Spleen (tissue), 11 donors: ENCODE measurements around the gene NMT2. TPM values are rescaled to one million over a fixed set of nuclear protein-coding genes. Genes with fewer than 3 reads are reported as not detected.

Source experiments
- DNase-seq: peaks from one replicate; pipeline ENCODE4 v3.0.0-alpha.2; 2020
- H3K27ac ChIP-seq, 8 donors: fragments of 200-600 bp; sonication (generic) in 7 of 8; 1 replicate in 4 of 8; 2 replicates in 4 of 8; pipeline versions ENCODE4 v1.5.0 to v1.8.0; 2016 to 2021; ENCODE audit warnings: inconsistent platforms in 4 of 8, mild to moderate bottlenecking in 4 of 8, moderate library complexity in 1 of 8
- H3K27me3 ChIP-seq, 7 donors: fragments of 200-600 bp; sonication (generic) in 6 of 7; replicated peaks in 1 of 7; 1 replicate in 4 of 7; 2 replicates in 3 of 7; pipeline versions ENCODE4 v1.5.0 to v1.8.0; 2016 to 2021; ENCODE audit warnings: inconsistent platforms in 3 of 7, mild to moderate bottlenecking in 1 of 7
- H3K36me3 ChIP-seq, 6 donors: fragments of 200-600 bp; sonication (generic) in 5 of 6; 1 replicate in 4 of 6; 2 replicates in 2 of 6; pipeline versions ENCODE4 v1.5.0 to v1.8.0; 2016 to 2021; ENCODE audit warnings: inconsistent platforms in 2 of 6
- H3K4me1 ChIP-seq, 6 donors: fragments of 200-600 bp; sonication (generic) in 5 of 6; 1 replicate in 3 of 6; 2 replicates in 3 of 6; pipeline versions ENCODE4 v1.5.0 to v1.8.0; 2016 to 2021; ENCODE audit warnings: inconsistent platforms in 3 of 6
- H3K4me3 ChIP-seq, 8 donors: fragments of 200-600 bp; sonication (generic) in 7 of 8; 1 replicate in 4 of 8; 2 replicates in 4 of 8; pipeline versions ENCODE4 v1.5.0 to v1.8.0; 2016 to 2021; ENCODE audit warnings: inconsistent platforms in 4 of 8, mild to moderate bottlenecking in 4 of 8, moderate library complexity in 2 of 8
- H3K9me3 ChIP-seq, 8 donors: fragments of 200-600 bp; sonication (generic) in 7 of 8; 1 replicate in 4 of 8; 2 replicates in 4 of 8; pipeline versions ENCODE4 v1.5.0 to v1.8.0; 2016 to 2021; ENCODE audit warnings: inconsistent platforms in 4 of 8
- CTCF ChIP-seq, 11 experiments: fragments of 200-600 bp in 7 of 11; fragments of 450-650 bp in 4 of 11; sonication (generic) in 4 of 11; IDR thresholded peaks in 8 of 11; conservative IDR thresholded peaks in 3 of 11; 1 replicate in 7 of 11; 2 replicates in 4 of 11; pipeline versions ENCODE4 v1.4.0 to v1.8.0; 2016 to 2021; ENCODE audit warnings: antibody characterized with exemption in 11 of 11, inconsistent platforms in 4 of 11, mild to moderate bottlenecking in 1 of 11
- POLR2A ChIP-seq, 3 donors: fragments of 450-650 bp; IDR thresholded peaks; one replicate each; pipeline ENCODE4 v1.5.1; 2017; ENCODE audit warnings: antibody characterized with exemption in 3 of 3, mild to moderate bottlenecking in 1 of 3
- POLR2AphosphoS5 ChIP-seq, 3 donors: sonication (generic); formaldehyde crosslinking; IDR thresholded peaks; one replicate each; pipeline ENCODE4 v1.5.1; 2017; ENCODE audit warnings: antibody characterized with exemption in 3 of 3
- WGBS, 5 donors: extraction: QIAGEN DNeasy Blood & Tissue Kit in 3 of 5; methylation state at CpG; one replicate each; pipeline versions ENCODE4 v1.1.5 to v1.1.7; 2013 to 2018; 5-methylcytosine and 5-hydroxymethylcytosine counted together
- intact Hi-C: fragments of 100-400 bp; cut with DNase I; formaldehyde crosslinking; loops from one replicate; pipeline ENCODE4 v1.15.0; 2023; ENCODE audit warnings: low total_unique reads
- polyA plus RNA-seq, 3 donors: library from polyadenylated mRNA; stranded (reverse); fragments of 200-250 nt; gene quantifications; one replicate each; pipeline ENCODE4 v1.2.1, GENCODE V29; 2013
- total RNA-seq, 7 donors: library from RNA; depleted of rRNA in 3 of 7; stranded (reverse); fragments of >200 nt in 3 of 7; fragmentation: NEBNext Ultra II Directional in 4 of 7; extraction: Animal tissue kit (Norgen Biotek cat#: 25700) in 4 of 7; gene quantifications; one replicate each; pipeline versions ENCODE4 v1.1.0 to v1.2.1, GENCODE V29; 2016 to 2021
- donor health status: healthy with polysubstance abuse.
- donor health status: DM: no; HTN: no; CAD: no; lungs with moderate emphysema.
- donor health status: DM: no; HTN: no; CAD: no.
- donor health status: Bipolar disorder and iron deficiency.
- donor health status: healthy.
- donor health status: DM: no; HTN: no; CAD: no.
- donor health status: DM: yes; HTN: yes; CAD: no.

The NMT2 gene
- total and polyA plus RNA-seq, 10 donors = 4.3 to 19.2 (median 12.8) TPM

GRCh38 chr10:15163253-15163828 lies 5.2 kb downstream of the NMT2 start:
- H3K4me3 ChIP-seq = no peak overlapping the region
- H3K27ac ChIP-seq = no peak overlapping the region
- peaks cover 5 to 51% (median 26%) of the 10 kb centered on the region in 6 donors for H3K4me1 ChIP-seq
- TF ChIP-seq CTCF (IDR thresholded peaks at IDR 0.05 in 8 of 11, conservative IDR thresholded peaks at IDR 0.05 in 3 of 11) (no peak), POLR2AphosphoS5 (IDR thresholded peaks at IDR 0.05) (no peak), POLR2A (IDR thresholded peaks at IDR 0.05) (no peak)
- H3K27me3 ChIP-seq = peaks cover 0 to 9% (median 0%) of the 10 kb centered on the region in 7 donors
- 82 to 93% (median 89%) methylated on average over 2 of the region's 2 CpGs for WGBS, 5 donors
- H3K36me3 ChIP-seq = no peaks in the 10 kb centered on the region
- DNase-seq = no peak
- intact Hi-C loops = no loop called here
- no peaks in the 10 kb centered on the region for H3K9me3 ChIP-seq

GRCh38 chr10:15158972-15159371 lies 9.5 kb downstream of the NMT2 start:
- Histone ChIP-seq H3K27me3 (no peaks in the 10 kb centered on the region), H3K9me3 (no peaks in the 10 kb centered on the region), H3K36me3 (peaks cover 0 to 3% (median 0%) of the 10 kb centered on the region in 6 donors), H3K27ac (no peak overlapping the region), H3K4me3 (no peak overlapping the region), H3K4me1 (peaks cover 0 to 23% (median 4%) of the 10 kb centered on the region in 6 donors)
- no peak for TF ChIP-seq CTCF (IDR thresholded peaks at IDR 0.05 in 8 of 11, conservative IDR thresholded peaks at IDR 0.05 in 3 of 11)
- TF ChIP-seq POLR2AphosphoS5 (IDR thresholded peaks at IDR 0.05) = no peak
- no peak for TF ChIP-seq POLR2A (IDR thresholded peaks at IDR 0.05)
- DNase-seq = no peak
- intact Hi-C loops = no loop called here

- intact Hi-C loops = no loop called here
- no peaks in the 10 kb centered on the region for H3K9me3 ChIP-seq
- WGBS, 5 donors = 89 to 95% (median 92%) methylated on average over 2 of the region's 2 CpGs
- TF ChIP-seq CTCF (IDR thresholded peaks at IDR 0.05 in 8 of 11, conservative IDR thresholded peaks at IDR 0.05 in 3 of 11) = no peak
- no peak for TF ChIP-seq POLR2AphosphoS5 (IDR thresholded peaks at IDR 0.05)
- TF ChIP-seq POLR2A (IDR thresholded peaks at IDR 0.05) = no peak
- no peaks in the 10 kb centered on the region for H3K27me3 ChIP-seq
- DNase-seq = no peak
- H3K36me3 ChIP-seq = peaks cover 0 to 3% (median 0%) of the 10 kb centered on the region in 6 donors
- no peak overlapping the region for H3K4me3 ChIP-seq
- no peak overlapping the region for H3K27ac ChIP-seq
- peaks cover 0 to 20% (median 3%) of the 10 kb centered on the region in 6 donors for H3K4me1 ChIP-seq
Measured at GRCh38 chr10:15158448-15158847, 10.0 kb downstream of the NMT2 start.

- no peak for DNase-seq
- 91 to 94% (median 92%) methylated on average over 14 of the region's 14 CpGs for WGBS, 5 donors
- Histone ChIP-seq H3K36me3 (peaks cover 0 to 3% (median 0%) of the 10 kb centered on the region in 6 donors), H3K9me3 (no peaks in the 10 kb centered on the region), H3K27me3 (no peaks in the 10 kb centered on the region), H3K4me1 (peaks cover 0 to 14% (median 0%) of the 10 kb centered on the region in 6 donors), H3K27ac (no peak overlapping the region), H3K4me3 (no peak overlapping the region)
- intact Hi-C loops = no loop called here
- no peak for TF ChIP-seq POLR2AphosphoS5 (IDR thresholded peaks at IDR 0.05)
- no peak for TF ChIP-seq CTCF (IDR thresholded peaks at IDR 0.05 in 8 of 11, conservative IDR thresholded peaks at IDR 0.05 in 3 of 11)
- no peak for TF ChIP-seq POLR2A (IDR thresholded peaks at IDR 0.05)
Measured at GRCh38 chr10:15155978-15156656, 12.4 kb downstream of the NMT2 start.
